Measurements from ENCODE around the gene CT45A2.
"Not testable (repeated sequence)": the region's sequence is repeated elsewhere in the genome, so short reads cannot be mapped to it uniquely, and the experiment has no call there.

Gene CT45A2

GRCh38 chrX:135819912-135820311 is at the start of gene CT45A2:
Gene CT45A2, minus strand, starts transcription at chrX:135820012. Its CDS starts 3,747 bp downstream, at chrX:135816265.
- H3K4me3 ChIP-seq (ENCODE audit: low read depth, low read length): not testable (repeated sequence)

- H3K4me3 ChIP-seq (ENCODE audit: low read depth, low read length): not testable (repeated sequence)
Measured at GRCh38 chrX:135854438-135854837, 34.6 kb upstream of the CT45A2 start, which contains the start of gene CT45A8. Gene CT45A8, minus strand, starts transcription at chrX:135854538. Its CDS starts 3,755 bp downstream, at chrX:135850783.

GRCh38 chrX:135837180-135837579 is 17.4 kb upstream of the CT45A2 start, which contains the start of gene CT45A7:
Gene CT45A7, minus strand, starts transcription at chrX:135837280. Its CDS starts 3,747 bp downstream, at chrX:135833533.
- H3K4me3 ChIP-seq (ENCODE audit: low read depth, low read length): not testable (repeated sequence)

GRCh38 chrX:135802687-135803086 is 17.1 kb downstream of the CT45A2 start, which contains the start of gene CT45A6:
Gene CT45A6, minus strand, starts transcription at chrX:135802787. Its CDS starts 3,794 bp downstream, at chrX:135798993.
- not testable (repeated sequence) for H3K4me3 ChIP-seq (ENCODE audit: low read depth, low read length)

- H3K4me3 ChIP-seq (ENCODE audit: low read depth, low read length): not testable (repeated sequence)
Measured at GRCh38 chrX:135785403-135785802, 34.4 kb downstream of the CT45A2 start, which contains the start of gene CT45A5. Gene CT45A5, minus strand, starts transcription at chrX:135785503. Its CDS starts 3,774 bp downstream, at chrX:135781729.

GRCh38 chrX:135768091-135768490 is 51.7 kb downstream of the CT45A2 start, which contains the start of gene CT45A3:
Gene CT45A3, minus strand, starts transcription at chrX:135768191. Its CDS starts 3,747 bp downstream, at chrX:135764444.
- H3K4me3 ChIP-seq (ENCODE audit: low read depth, low read length): not testable (repeated sequence)

All from GM12875 (cell line).